GM23338 (cell line): ENCODE results near the gene MKKS. TPM values are rescaled to one million over a fixed set of nuclear protein-coding genes. Genes with fewer than 3 reads are reported as not detected.

Experiments
- ATAC-seq: fragments of 200-7000 bp; cut with Tn5 transposase; 3 replicates; pipeline ENCODE4 v1.9.1; 2020
- DNase-seq: peaks from one replicate; pipeline ENCODE4 v3.0.0-alpha.2; 2015; ENCODE audit warnings: low spot score
- H2AFZ ChIP-seq: fragments of 200-600 bp; sonication (generic); 2 replicates; pipeline ENCODE4 v1.8.0; 2016; ENCODE audit warnings: antibody characterized with exemption, mild to moderate bottlenecking, moderate library complexity
- H3F3A ChIP-seq: fragments of 200-600 bp; sonication (generic); replicated peaks from 2 replicates; pipeline ENCODE4 v1.8.0; 2017; ENCODE audit warnings: antibody characterized with exemption, mixed run types, low read depth
- H3K27ac ChIP-seq: fragments of 200-600 bp; sonication (generic); 2 replicates; pipeline ENCODE4 v1.6.1; 2016; ENCODE audit warnings: low read depth
- H3K27me3 ChIP-seq: fragments of 200-600 bp; sonication (generic); 2 replicates; pipeline ENCODE4 v1.8.0; 2016; ENCODE audit warnings: mild to moderate bottlenecking, mixed run types, moderate library complexity; ENCODE audit not compliant: insufficient read depth
- H3K36me3 ChIP-seq: fragments of 200-600 bp; sonication (generic); 2 replicates; pipeline ENCODE4 v1.8.0; 2016; ENCODE audit warnings: mild to moderate bottlenecking; ENCODE audit not compliant: insufficient read depth
- H3K4me1 ChIP-seq: fragments of 200-600 bp; sonication (generic); 2 replicates; pipeline ENCODE4 v1.8.0; 2016; ENCODE audit warnings: mild to moderate bottlenecking, moderate library complexity; ENCODE audit not compliant: insufficient read depth
- H3K4me2 ChIP-seq: fragments of 200-600 bp; sonication (generic); 2 replicates; pipeline ENCODE4 v1.7.1; 2017; ENCODE audit warnings: mixed run types
- H3K4me3 ChIP-seq: fragments of 200-600 bp; sonication (generic); 2 replicates; pipeline ENCODE4 v1.6.1; 2016; ENCODE audit warnings: mixed run types
- H3K79me2 ChIP-seq: fragments of 200-600 bp; sonication (generic); replicated peaks from 2 replicates; pipeline ENCODE4 v1.8.0; 2017; ENCODE audit warnings: mild to moderate bottlenecking; ENCODE audit not compliant: insufficient read depth
- H3K9me2 ChIP-seq: fragments of 200-600 bp; sonication (generic); 2 replicates; pipeline ENCODE4 v1.8.0; 2017; ENCODE audit not compliant: insufficient read depth
- H4K20me1 ChIP-seq: fragments of 200-600 bp; sonication (generic); replicated peaks from 2 replicates; pipeline ENCODE4 v1.8.0; 2017; ENCODE audit warnings: mild to moderate bottlenecking; ENCODE audit not compliant: insufficient read depth
- H3K27ac Mint-ChIP-seq: 2 replicates; pipeline ENCODE4 v1.8.0; 2020; ENCODE audit warnings: inconsistent platforms, mild to moderate bottlenecking, moderate library complexity, mixed read lengths
- H3K27me3 Mint-ChIP-seq: 3 replicates; pipeline ENCODE4 v1.8.0; 2022; ENCODE audit warnings: low read depth, mild to moderate bottlenecking, moderate library complexity, mixed read lengths, inconsistent platforms; ENCODE audit not compliant: insufficient read depth, poor library complexity
- H3K36me3 Mint-ChIP-seq: 3 replicates; pipeline ENCODE4 v1.8.0; 2021; ENCODE audit warnings: low read depth, mild to moderate bottlenecking, inconsistent platforms, moderate library complexity, mixed read lengths
- H3K4me1 Mint-ChIP-seq: 3 replicates; pipeline ENCODE4 v1.8.0; 2020; ENCODE audit warnings: mild to moderate bottlenecking, inconsistent platforms, mixed read lengths
- H3K4me3 Mint-ChIP-seq: 3 replicates; pipeline ENCODE4 v1.8.0; 2021; ENCODE audit warnings: moderate library complexity, mild to moderate bottlenecking, inconsistent platforms, mixed read lengths
- H3K9me3 Mint-ChIP-seq: 3 replicates; pipeline ENCODE4 v1.8.0; 2020; ENCODE audit warnings: moderate library complexity, mild to moderate bottlenecking, inconsistent platforms, mixed read lengths
- NANOG ChIP-seq: IDR thresholded peaks from 2 replicates; pipeline ENCODE4 v1.6.1; 2016; ENCODE audit warnings: antibody characterized with exemption, borderline replicate concordance
- polyA plus RNA-seq: library from polyadenylated mRNA; unstranded; fragments of >200 nt; fragmentation: Nextera tagmentation; extraction: Ambion mirVana; gene quantifications from 2 replicates; pipeline ENCODE4 v1.2.1, GENCODE V29; 2016
- total RNA-seq: library from RNA; depleted of rRNA; stranded (reverse); fragments of >200 nt; shearing (Covaris generic); gene quantifications from 2 replicates; pipeline ENCODE4 v1.2.3, GENCODE V29; 2014
- TF ChIP-seq, protein P1 (sequence below): fragments of 250-450 bp; sonication (Bioruptor Pico); IDR thresholded peaks from 2 replicates; pipeline ENCODE4 v1.5.0; 2020; ENCODE audit warnings: mild to moderate bottlenecking, moderate library complexity
- TF ChIP-seq, protein P2 (sequence below): IDR thresholded peaks from one replicate; pipeline ENCODE4 v1.6.1; 2018; ENCODE audit warnings: antibody characterized with exemption; ENCODE audit not compliant: unreplicated experiment

MKKS gene
- total and polyA plus RNA-seq, 2 experiments from 2014 or later = 13.4 to 16.7 TPM

DNA sequence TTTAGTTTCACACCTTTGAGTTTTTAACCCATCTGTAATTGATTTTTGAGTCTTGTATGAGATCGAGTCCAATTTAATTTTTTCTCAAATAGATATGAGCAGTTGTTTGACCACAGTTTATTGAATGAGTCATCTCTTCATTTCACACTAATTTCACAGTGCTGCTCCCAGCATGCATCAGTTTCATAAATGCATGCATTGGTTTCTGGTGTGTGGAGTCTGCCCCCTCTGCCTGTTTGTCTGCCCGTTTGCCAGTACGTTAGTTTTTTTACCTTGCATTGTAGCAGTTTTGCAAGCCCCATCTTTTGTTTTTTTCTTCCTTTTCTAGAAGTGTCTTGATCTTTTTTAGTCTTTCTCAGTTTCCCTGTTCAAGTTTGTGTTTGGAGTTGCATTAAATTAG is 13.0 kb upstream of the MKKS start (continued):
- TF ChIP-seq, protein P1, sequence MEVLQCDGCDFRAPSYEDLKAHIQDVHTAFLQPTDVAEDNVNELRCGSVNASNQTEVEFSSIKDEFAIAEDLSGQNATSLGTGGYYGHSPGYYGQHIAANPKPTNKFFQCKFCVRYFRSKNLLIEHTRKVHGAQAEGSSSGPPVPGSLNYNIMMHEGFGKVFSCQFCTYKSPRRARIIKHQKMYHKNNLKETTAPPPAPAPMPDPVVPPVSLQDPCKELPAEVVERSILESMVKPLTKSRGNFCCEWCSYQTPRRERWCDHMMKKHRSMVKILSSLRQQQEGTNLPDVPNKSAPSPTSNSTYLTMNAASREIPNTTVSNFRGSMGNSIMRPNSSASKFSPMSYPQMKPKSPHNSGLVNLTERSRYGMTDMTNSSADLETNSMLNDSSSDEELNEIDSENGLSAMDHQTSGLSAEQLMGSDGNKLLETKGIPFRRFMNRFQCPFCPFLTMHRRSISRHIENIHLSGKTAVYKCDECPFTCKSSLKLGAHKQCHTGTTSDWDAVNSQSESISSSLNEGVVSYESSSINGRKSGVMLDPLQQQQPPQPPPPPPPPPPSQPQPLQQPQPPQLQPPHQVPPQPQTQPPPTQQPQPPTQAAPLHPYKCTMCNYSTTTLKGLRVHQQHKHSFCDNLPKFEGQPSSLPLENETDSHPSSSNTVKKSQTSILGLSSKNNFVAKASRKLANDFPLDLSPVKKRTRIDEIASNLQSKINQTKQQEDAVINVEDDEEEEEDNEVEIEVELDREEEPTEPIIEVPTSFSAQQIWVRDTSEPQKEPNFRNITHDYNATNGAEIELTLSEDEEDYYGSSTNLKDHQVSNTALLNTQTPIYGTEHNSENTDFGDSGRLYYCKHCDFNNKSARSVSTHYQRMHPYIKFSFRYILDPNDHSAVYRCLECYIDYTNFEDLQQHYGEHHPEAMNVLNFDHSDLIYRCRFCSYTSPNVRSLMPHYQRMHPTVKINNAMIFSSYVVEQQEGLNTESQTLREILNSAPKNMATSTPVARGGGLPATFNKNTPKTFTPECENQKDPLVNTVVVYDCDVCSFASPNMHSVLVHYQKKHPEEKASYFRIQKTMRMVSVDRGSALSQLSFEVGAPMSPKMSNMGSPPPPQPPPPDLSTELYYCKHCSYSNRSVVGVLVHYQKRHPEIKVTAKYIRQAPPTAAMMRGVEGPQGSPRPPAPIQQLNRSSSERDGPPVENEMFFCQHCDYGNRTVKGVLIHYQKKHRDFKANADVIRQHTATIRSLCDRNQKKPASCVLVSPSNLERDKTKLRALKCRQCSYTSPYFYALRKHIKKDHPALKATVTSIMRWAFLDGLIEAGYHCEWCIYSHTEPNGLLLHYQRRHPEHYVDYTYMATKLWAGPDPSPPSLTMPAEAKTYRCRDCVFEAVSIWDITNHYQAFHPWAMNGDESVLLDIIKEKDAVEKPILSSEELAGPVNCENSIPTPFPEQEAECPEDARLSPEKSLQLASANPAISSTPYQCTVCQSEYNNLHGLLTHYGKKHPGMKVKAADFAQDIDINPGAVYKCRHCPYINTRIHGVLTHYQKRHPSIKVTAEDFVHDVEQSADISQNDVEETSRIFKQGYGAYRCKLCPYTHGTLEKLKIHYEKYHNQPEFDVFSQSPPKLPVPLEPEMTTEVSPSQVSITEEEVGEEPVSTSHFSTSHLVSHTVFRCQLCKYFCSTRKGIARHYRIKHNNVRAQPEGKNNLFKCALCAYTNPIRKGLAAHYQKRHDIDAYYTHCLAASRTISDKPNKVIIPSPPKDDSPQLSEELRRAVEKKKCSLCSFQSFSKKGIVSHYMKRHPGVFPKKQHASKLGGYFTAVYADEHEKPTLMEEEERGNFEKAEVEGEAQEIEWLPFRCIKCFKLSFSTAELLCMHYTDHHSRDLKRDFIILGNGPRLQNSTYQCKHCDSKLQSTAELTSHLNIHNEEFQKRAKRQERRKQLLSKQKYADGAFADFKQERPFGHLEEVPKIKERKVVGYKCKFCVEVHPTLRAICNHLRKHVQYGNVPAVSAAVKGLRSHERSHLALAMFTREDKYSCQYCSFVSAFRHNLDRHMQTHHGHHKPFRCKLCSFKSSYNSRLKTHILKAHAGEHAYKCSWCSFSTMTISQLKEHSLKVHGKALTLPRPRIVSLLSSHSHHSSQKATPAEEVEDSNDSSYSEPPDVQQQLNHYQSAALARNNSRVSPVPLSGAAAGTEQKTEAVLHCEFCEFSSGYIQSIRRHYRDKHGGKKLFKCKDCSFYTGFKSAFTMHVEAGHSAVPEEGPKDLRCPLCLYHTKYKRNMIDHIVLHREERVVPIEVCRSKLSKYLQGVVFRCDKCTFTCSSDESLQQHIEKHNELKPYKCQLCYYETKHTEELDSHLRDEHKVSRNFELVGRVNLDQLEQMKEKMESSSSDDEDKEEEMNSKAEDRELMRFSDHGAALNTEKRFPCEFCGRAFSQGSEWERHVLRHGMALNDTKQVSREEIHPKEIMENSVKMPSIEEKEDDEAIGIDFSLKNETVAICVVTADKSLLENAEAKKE (CRISPR knock-in tag) = no peak
- TF ChIP-seq, protein P2, sequence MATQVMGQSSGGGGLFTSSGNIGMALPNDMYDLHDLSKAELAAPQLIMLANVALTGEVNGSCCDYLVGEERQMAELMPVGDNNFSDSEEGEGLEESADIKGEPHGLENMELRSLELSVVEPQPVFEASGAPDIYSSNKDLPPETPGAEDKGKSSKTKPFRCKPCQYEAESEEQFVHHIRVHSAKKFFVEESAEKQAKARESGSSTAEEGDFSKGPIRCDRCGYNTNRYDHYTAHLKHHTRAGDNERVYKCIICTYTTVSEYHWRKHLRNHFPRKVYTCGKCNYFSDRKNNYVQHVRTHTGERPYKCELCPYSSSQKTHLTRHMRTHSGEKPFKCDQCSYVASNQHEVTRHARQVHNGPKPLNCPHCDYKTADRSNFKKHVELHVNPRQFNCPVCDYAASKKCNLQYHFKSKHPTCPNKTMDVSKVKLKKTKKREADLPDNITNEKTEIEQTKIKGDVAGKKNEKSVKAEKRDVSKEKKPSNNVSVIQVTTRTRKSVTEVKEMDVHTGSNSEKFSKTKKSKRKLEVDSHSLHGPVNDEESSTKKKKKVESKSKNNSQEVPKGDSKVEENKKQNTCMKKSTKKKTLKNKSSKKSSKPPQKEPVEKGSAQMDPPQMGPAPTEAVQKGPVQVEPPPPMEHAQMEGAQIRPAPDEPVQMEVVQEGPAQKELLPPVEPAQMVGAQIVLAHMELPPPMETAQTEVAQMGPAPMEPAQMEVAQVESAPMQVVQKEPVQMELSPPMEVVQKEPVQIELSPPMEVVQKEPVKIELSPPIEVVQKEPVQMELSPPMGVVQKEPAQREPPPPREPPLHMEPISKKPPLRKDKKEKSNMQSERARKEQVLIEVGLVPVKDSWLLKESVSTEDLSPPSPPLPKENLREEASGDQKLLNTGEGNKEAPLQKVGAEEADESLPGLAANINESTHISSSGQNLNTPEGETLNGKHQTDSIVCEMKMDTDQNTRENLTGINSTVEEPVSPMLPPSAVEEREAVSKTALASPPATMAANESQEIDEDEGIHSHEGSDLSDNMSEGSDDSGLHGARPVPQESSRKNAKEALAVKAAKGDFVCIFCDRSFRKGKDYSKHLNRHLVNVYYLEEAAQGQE = no peak

DNA sequence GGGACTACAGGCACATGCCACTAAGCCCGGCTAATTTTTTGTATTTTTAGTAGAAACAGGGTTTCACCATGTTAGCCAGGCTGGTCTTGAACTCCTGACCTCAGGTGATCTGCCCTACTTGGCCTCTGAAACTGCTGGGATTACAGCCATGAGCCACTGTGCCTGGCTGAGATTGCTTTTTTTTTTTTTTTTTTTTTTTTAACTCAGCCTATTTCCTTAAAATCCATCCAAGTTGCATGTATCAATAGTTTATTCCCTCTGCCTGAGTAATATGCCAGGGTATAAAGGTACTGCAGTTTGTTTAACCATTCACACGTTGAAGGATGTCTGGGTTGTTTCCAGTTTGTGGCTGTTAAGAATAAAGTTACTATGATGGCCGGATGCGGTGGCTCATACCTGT is 11.7 kb upstream of the MKKS start:
- no peaks in the 10 kb centered on the region for H3K27me3 Mint-ChIP-seq
- H3K27ac Mint-ChIP-seq = no peak overlapping the region
- peaks cover 55% of the 10 kb centered on the region for H3K79me2 ChIP-seq
- H3K9me3 Mint-ChIP-seq = no peaks in the 10 kb centered on the region
- peaks cover 11% of the 10 kb centered on the region for H3K4me1 ChIP-seq
- H3K27me3 ChIP-seq = no peaks in the 10 kb centered on the region
- no peak overlapping the region for H3K4me2 ChIP-seq
- no peaks in the 10 kb centered on the region for H3K9me2 ChIP-seq
- ATAC-seq (no peak), DNase-seq (no peak)
- H4K20me1 ChIP-seq = no peaks in the 10 kb centered on the region
- H3K36me3 Mint-ChIP-seq = no peaks in the 10 kb centered on the region
- H3K36me3 ChIP-seq = no peaks in the 10 kb centered on the region
- no peak overlapping the region for H3K4me3 ChIP-seq
- no peaks in the 10 kb centered on the region for H3F3A ChIP-seq
- TF ChIP-seq, protein P1 (CRISPR knock-in tag) = no peak
- no peak for TF ChIP-seq NANOG
- no peak overlapping the region for H3K27ac ChIP-seq
- H2AFZ ChIP-seq = no peak overlapping the region
- H3K4me3 Mint-ChIP-seq = no peak overlapping the region
- H3K4me1 Mint-ChIP-seq = peaks cover 25% of the 10 kb centered on the region
